GM19035 (cell line): ENCODE data around the gene CTU2.
A peak's percentile ranks its signal among the peaks of the same experiment; 100 is the strongest.
"Not testable (repeated sequence)": the region's sequence is repeated elsewhere in the genome, so short reads cannot be mapped to it uniquely, and the experiment has no call there.

ENCODE experiments used
- ATAC-seq: cut with Tn5 transposase; IDR thresholded peaks from one replicate; pipeline ENCODE4 v1.9.1; 2021; ENCODE audit not compliant: unreplicated experiment

The CTU2 gene

DNA sequence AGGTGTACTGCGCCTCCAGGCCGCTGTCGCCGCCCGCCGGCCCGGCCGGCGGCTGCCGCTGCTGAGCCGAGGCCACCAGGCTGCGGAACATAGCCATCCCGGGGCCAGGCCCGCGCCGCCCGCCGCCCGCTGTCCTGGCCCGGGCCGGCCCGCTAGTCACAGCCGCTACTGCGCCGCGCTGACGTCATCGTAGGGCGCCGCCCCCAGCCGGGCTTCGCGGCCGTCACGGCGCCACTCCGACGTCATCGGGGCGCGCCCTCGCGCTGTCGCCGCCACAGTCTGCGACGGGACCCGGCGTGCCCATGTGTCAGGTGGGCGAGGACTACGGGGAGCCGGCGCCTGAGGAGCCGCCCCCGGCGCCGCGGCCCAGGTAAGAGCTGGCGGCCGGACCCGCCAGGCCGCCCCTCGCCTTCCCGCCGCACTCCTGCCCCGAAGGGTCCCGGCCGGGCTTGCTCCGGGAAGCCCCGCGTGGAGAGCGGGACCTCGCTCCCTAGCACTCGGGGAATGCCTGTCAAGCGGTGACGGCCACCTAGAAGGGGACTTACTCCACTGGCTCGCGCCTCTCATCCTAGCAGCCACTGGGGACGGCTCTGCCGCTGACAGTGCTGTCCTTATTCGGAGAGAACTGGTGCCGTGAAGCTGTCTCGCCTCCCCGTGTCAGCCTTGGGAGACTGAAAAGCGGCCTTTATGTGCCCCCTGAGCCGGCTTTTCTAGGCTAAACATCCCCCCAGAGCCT is at the start of gene CTU2, which contains the start of gene RNF166:
Gene CTU2 (plus strand): TSS at position 275 of the 736 bp plus-strand sequence. CDS start 28 bp downstream, at position 303.
Gene RNF166 (minus strand): TSS at position 180 of the 736 bp plus-strand sequence. CDS start 83 bp downstream, at position 97.
- peak; percentile 66 for ATAC-seq

DNA sequence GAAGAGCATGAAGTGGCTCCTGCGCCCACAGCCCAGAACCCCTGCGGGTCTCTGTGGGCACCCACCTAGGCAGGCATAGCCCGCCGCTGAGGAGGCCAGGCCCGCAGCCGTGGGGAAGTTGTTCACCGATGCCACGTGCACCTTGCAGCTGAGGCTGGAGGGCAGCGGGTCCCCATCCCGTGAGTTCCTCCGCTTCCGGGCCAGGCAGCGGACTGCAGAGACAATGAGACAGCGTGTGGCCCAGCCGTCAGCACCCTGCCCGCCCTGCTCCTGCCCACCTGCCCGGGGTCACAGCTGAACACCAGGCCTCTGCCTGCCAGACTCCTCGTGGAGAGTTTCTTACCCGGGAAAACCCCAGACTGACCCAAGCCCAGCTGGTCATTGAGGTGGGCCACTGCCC is 48.9 kb upstream of the CTU2 start:
- no peak for ATAC-seq

DNA sequence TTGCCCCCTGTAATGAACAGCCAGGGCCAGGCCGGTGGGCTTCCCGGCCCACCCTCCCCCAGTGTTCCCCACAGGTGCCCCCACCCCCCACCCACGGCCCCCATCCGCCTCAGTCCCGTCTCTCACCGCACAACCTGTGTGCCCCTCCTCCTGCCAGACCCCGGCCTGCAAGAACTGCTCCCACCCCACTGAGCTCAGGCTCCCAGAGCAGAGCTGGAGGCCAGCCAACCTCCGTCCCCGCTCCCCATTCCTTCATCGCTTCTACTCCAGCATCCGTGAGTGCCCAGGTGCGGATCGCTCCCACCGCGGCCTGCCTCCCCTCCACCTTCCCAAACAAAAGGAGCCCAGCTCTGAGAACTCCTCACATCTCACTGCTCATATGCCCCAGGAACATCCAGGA is 47.6 kb upstream of the CTU2 start:
- no peak for ATAC-seq

DNA sequence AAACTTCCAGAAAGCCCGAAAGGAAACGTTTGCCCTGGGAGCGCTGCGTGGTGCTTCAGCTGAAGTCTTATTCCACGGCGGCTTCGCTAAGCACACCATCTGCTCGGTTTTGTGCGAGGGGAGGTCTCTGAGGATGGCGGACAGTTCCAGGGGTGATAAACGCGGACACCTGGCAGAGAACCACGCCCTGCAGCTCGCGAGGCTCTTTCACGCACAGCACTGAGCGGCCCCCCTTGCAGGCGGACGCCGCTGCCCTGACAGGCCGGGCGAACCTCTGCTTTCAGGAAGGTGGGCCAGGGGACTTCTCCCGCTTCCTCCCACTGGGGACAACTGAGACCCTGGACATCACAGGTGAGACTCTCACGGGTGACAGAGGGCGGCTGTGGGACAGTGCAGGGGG is 47.1 kb upstream of the CTU2 start:
- ATAC-seq, result no peak

DNA sequence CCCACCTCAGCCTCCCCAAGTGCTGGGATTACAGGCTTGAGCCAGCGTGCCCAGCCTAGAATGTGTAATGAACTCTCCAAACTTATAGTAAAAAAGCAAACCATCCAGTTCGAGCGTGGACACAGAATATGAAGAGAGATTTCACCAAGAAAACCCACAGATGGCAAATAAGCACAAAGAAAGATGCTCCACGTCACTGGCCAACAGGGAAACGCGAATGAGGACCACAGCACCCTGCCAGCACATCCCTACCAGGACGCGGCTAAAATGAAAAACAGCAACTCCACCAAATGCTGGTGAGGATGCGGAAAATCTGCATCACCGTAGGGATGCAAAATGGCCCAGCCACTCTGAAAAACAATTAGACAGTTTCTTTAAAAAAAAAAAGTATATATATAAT is 44.8 kb upstream of the CTU2 start:
- no peak for ATAC-seq

DNA sequence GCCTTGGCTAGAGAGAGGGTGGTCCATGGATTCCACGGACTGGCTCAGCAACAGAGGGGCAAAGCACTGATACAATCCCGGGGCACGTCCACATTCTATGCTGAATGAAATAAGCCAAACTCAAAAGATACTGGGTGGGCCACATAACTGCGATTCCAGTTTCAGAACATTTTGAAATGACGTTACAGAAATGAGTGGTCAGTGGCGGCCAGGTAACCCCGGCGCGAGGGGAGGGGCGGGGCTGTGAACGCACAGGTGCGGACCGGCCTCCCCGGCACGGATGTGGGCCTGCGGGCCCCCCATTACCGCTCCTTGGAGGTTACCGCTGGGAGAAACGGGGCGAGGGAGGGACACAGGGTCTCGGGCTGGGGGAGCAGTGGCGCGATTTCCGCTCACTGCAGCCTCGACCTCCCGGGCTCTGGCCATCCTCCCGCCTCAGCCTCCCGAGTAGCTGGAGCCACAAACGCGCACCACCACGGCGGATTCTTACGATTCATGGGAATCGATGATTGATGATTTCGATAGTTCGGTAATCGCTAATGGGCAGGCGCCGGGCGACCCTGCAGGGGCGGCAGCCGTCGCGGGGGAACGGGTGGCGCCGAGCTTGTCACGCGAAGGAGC is 44.0 kb upstream of the CTU2 start:
- ATAC-seq, result no peak

DNA sequence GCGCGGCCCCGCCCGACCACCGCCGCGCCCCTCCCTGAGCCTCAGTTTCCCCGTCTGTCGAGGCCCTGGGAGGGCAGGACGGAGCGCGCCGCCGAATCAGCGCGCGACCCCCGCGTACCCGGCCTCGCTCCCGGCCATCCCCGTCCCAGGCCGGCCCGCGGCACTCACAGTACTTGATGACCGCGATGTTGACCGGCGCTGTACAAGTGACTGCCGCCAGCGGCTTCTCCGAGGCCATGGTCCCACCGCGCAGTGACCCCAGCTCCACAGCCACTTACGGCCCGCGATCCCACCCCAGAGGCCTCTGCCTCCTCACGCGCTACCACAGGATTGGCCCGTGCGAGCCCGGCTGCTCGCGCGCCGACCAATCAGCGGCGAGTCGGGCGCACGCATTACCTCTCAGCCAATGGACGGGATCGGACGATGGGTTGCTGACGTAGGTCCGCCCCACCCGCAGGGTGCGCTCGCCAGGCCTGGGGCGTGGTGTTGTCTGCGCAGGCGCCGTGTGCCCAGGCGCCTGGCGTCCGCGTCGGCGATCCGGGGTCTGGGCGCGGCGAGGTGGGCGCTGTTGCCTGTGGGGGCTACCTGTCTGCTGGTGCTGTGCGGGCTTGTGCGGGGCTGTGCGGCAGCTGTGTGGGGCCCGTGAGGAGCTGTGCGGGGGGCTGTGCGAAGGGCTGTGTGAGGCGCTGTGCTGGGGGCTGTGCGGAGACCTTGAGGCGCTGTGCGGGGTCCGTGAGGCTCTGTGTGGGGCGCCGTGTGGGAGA is 43.3 kb upstream of the CTU2 start, which contains the start of gene MVD:
Gene MVD (minus strand): TSS at position 249 of the 764 bp plus-strand sequence. CDS start 11 bp downstream, at position 238.
- ATAC-seq, result peak; percentile 88

DNA sequence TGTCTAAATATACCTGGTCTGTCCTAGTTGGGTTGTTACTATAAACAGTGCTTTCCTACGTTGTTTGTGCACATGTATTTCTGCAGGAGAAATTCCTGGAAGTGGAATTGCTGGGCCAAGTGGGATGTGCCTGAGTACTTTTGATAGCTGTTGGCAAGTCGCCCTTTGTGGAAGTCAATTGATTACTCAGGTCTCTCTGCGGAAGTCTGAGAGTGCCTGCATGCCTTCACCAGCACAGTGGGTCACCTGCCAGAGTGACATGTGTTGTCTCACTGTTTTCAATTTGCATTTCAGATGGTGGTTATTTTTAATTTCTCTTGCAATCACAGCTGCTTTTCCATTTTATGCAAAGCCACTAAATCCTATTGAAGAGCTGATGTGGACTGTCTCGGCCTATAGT is 41.2 kb upstream of the CTU2 start:
- ATAC-seq, result no peak

DNA sequence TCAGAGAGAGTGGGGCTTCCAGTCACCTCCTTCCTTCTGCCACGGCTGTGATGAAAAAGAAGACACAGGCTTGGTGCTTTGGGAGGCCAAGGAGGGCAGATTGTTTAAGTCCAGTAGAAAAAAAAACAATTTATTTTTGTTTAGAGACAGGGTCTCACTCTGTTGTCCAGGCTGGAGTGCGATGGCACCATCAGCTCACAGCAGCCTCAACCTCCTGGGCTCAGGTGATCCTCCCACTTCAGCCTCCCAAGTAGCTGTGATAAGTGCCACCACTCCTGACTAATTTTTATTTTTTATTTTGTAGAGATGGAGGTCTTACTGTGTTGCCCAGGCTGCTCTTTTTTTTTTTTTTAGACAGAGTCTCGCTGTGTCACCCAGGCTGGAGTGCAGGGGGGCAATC is 40.7 kb upstream of the CTU2 start:
- no peak for ATAC-seq

DNA sequence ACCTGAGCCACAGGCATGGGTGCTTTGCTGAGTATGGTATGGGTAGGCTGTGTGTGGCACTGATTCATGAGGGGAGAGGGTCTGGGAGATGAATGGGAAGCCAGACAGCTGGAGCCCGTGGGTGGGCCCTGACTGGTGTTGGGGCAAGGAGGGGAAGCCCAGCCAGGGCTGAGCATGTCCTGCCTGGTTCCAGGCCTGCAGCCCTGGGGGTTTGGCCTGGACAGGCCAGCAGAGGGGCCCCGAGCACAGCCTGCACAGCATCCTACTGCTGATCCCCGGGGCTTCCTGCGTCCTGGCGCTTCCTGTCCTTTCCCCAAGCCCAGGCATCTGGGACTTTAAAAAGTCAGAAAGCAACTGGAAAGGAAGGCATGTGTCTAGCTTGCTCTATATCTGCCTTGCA is 38.8 kb upstream of the CTU2 start:
- no peak for ATAC-seq

DNA sequence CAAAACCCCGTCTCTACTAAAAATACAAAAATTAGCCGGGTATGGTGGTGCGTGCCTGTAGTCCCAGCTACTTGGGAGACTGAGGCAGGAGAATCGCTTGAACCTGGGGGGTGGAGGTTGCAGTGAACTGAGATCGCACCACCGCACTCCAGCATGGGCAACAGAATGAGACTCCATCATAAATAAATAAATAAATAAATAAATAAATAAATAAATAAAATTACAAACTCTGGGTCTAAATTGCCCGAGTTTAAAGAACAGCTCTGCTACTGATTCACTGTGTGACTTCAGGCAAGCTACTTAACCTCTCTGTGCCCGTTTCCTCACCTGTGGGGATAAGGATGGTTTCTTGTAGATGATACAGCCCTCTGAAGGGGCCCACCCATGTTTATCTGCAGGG is 36.8 kb upstream of the CTU2 start:
- ATAC-seq, result not testable (repeated sequence)

DNA sequence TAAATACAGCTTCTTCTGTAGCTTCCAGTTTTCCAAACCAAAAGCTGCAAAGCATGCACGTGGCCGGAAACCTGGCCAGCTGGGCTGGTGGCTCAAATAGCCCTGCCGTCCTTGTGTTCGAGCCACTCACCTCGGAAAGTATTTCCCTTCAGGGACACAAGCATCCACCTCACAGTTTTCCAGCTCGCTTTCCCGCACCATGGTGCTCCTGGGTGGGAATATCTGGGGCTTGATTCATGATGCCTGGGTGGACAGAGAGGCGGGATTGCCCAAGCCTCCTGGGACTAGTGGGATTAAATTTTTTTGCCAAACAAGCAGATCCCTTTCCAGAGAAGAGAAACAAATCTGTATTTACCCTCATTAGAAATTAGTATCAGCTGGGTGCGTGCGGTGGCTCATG is 36.3 kb upstream of the CTU2 start:
- ATAC-seq, result no peak

DNA sequence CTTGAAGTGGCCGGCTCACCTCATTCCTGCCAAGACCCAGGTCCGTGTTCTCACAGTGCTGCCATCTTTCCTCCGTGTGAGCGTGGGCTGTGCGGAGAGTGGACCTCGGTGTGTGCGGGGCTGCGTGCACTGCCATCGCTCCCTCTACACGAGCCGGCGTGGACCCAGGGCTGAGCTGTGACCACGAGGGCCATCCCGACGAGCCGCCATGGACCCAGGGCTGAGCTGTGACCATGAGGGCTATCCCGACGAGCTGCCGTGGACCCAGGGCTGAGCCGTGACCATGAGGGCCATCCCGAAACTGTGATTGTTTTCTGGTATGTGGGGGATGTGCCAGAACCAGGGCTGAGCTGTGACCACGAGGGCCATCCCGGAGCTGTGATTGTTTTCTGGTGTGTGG is 34.5 kb upstream of the CTU2 start:
- no peak for ATAC-seq

DNA sequence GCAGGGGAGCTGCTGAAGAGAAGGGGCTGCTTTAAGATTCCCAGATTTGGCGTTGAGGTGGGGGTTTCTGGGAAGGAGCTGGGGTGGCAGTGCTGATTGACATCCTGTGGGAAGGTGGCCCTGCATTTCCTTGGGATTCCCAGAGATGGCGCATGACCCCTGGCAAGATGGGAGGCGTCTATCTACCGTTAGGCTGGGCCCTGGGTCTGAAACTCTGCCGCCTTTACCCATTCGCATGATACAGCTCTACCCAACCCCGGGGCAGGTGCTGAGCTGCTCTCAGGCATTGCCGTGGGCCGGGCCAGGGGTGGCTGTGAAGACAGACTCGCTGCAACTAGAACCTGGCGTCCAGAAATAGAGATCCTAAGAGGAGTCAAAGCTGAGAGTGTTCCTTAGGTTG is 33.5 kb upstream of the CTU2 start:
- no peak for ATAC-seq

DNA sequence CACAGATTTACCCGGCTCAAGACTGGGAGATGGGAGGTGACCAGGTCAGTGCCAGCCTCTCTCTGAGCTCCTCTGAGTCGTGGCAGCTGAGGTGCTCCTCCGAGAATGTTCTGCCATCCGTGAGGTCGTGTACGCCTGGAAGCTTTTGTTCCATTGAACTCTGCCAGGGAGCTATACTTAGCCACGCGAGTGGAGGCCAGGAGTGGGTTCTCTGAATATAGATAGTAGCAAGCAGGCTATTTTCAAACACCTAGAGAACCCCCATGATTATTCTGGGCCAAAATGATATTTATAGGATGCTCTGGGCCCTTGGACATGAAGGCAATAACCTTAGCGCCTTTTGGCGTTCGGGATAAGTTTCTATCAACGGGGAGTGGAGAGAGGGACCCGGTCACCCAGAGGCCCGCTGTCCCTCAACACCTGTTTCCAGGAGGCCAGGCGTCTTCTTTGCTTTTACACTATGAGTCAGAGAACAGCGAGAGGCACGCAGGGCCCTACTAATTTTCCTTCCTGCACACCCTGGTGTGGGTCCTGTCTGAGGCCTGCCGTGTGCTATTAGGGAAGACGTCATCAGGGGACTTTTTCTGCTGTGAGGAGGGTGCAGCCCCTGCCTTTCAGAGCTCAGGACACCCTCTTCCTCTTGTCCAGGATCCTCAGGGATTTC is 32.5 kb upstream of the CTU2 start:
- no peak for ATAC-seq

DNA sequence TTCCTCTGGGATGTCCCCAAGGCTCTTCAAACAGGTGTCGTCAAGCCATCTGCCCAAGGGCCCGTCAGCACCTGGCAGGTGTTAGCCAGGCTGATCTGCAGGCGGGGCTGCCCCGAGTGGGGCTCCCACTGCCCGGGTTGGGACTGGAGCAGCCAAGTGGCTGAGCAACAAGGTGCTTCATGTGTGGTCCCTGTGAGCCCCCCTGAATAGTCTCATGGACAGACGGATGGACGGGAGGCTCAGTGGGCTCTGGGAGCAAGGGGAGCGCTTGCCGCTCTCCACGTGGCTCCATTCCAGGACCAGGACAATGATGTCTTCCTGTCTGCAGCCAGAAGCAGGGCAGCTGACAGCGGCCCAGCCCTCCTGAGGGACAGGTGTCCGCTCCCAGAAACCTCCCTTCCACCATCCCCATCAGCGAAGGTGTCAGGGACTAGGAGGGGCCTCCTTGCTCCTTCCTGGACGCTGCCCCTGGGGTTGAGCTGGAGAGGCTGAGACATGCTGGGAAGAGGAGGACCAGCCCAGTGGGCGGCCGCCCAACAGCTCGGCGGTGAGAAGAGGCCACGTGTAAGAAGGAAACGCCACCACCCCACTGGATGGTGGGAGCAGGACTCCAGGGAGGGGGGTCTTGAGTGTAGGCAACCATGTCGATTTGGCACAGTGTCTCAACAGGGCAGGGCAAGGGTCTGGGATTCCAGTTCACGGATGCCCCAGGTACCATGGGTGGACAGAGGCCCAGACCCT is 29.6 kb upstream of the CTU2 start:
- ATAC-seq, result no peak

DNA sequence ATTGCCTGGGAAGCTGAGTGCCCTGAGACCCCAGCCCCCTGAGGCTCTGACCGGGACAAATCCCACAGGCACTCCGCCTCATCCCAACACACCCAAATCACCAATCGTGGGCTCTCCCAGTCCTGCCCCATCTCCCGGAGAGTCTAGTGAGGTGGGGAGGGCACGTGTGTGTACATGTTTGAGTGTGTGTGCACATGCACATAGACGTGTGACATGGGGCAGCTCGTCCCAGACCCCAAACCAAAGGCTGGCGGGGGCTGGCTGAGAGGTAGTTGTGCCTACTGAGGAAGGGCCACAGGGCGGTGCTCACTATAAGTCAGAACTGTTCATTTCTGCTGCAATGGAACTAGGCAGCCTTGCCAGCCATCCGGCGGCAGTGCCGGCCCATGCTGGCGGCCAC is 28.6 kb upstream of the CTU2 start:
- ATAC-seq, result no peak

DNA sequence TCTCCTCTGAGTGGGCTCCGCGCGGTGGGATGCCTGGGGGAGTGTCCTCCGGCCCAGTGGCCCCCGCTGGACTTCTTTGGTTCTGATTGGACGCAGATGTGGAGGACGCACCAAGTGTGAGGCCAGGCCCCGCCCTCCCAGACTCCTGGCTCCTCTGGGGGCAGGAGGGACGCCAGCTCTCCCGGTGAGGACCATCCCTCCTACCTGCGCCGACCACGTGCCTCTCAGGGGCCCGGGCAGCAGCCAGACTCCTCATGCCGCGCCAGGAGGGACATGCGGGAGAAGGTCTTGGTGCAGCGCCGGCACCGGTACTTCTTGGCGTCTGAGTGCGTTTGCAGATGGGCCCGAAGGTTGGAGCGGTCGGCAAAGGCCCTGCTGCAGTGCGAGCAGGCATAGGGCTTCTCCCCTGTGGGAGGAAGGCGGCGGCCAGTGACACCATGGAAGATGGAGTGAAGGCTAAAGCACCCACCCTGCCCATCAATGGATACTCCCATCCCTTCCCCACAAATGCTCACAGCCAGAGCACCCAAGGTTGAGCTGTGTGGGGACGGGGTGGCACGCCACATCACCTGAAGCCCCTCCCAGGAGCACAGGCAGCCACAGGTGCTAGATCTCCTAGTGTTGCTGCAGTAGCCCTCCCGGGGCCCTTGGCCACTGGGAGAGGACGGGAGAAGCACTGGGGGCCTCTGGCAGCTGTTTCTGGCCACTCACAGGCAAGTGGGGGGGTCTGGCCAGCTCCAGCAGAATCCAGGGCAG is 27.9 kb upstream of the CTU2 start:
- no peak for ATAC-seq

DNA sequence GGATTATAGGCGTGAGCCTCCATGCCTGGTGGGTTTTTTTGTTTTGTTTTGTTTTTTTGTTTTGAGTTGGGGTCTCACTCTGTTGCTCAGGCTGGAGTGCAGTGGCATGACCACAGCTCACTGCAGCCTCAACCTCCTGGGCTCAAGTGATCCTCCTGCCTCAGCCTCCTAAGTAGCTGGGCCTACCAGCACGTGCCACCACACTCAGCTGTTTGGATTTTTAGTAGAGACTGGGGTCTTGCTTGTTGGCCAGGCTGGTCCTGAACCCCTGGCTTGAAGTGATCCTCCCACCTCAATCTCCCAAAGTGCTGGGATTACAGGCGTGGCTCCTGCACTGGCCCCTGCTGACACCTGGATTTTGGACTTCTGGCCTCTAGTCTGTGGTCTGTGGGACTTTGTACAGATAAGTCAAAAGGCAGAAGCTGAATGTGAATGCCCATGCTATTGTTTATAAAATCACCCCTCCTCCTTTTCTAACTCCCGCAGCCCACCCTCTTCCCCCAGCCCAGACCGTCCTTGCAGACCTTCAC is 25.7 kb upstream of the CTU2 start:
- no peak for ATAC-seq
